Measurements from ENCODE around the gene UBE2J2.
"Not testable (repeated sequence)": the region's sequence is repeated elsewhere in the genome, so short reads cannot be mapped to it uniquely, and the experiment has no call there.

UBE2J2 gene

GRCh38 chr1:1318777-1319645 is 45.4 kb upstream of the UBE2J2 start:
- TF ChIP-seq, protein P1, sequence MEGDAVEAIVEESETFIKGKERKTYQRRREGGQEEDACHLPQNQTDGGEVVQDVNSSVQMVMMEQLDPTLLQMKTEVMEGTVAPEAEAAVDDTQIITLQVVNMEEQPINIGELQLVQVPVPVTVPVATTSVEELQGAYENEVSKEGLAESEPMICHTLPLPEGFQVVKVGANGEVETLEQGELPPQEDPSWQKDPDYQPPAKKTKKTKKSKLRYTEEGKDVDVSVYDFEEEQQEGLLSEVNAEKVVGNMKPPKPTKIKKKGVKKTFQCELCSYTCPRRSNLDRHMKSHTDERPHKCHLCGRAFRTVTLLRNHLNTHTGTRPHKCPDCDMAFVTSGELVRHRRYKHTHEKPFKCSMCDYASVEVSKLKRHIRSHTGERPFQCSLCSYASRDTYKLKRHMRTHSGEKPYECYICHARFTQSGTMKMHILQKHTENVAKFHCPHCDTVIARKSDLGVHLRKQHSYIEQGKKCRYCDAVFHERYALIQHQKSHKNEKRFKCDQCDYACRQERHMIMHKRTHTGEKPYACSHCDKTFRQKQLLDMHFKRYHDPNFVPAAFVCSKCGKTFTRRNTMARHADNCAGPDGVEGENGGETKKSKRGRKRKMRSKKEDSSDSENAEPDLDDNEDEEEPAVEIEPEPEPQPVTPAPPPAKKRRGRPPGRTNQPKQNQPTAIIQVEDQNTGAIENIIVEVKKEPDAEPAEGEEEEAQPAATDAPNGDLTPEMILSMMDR (IDR thresholded peaks at IDR 0.05; ENCODE audit: extremely low read depth, insufficient read depth, missing control alignments): no peak
- in situ Hi-C loops (cut with MboI; ENCODE audit: low pct_unique_long_range_greater_than_20kb, low sequenced_read_pairs, unreplicated experiment): no loop called here
- DNase-seq (ENCODE audit: low spot score): no peak

DNA sequence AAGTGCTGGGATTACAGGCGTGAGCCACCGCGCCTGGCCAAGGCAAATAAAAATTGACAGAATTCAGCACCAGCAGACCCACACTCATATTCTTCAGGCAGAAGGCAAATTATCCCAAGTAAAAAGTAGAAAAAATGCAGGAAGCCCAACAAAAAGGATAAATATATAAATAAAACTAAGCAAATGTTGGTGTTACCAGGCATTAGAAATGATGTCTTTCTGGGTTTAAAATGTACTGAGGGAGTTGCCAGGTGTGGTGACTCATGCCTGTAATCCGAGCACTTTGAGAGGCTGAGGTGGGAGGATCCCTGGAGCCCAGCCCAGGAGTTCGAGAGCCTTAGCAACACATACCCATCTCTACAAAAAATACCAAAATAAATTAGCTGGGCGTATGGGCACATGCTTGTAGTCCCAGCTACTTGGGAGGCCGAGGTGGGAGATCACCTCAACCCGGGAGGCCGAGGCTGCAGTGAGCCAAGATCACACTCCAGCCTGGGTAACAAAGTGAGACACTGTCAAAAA is 44.5 kb upstream of the UBE2J2 start:
- TF ChIP-seq, protein P1 (IDR thresholded peaks at IDR 0.05; ENCODE audit: extremely low read depth, insufficient read depth, missing control alignments): no peak
- in situ Hi-C loops (cut with MboI; ENCODE audit: low pct_unique_long_range_greater_than_20kb, low sequenced_read_pairs, unreplicated experiment): no loop called here
- DNase-seq (ENCODE audit: low spot score): no peak

- TF ChIP-seq, protein P1 (IDR thresholded peaks at IDR 0.05; ENCODE audit: extremely low read depth, insufficient read depth, missing control alignments): no peak
- in situ Hi-C loops (cut with MboI; ENCODE audit: low pct_unique_long_range_greater_than_20kb, low sequenced_read_pairs, unreplicated experiment): no loop called here
These were observed 43.8 kb upstream of the UBE2J2 start for GRCh38 chr1:1317420-1317819.

GRCh38 chr1:1316199-1316598 is 42.5 kb upstream of the UBE2J2 start:
- in situ Hi-C loops (cut with MboI; ENCODE audit: low pct_unique_long_range_greater_than_20kb, low sequenced_read_pairs, unreplicated experiment); DNase-seq (ENCODE audit: low spot score): not testable (repeated sequence)

More at GRCh38 chr1:1317420-1317819, 43.8 kb upstream of the UBE2J2 start:
- DNase-seq (ENCODE audit: low spot score): no peak

- no peak for DNase-seq (ENCODE audit: low spot score)
- TF ChIP-seq, protein P1 (IDR thresholded peaks at IDR 0.05; ENCODE audit: extremely low read depth, insufficient read depth, missing control alignments): no peak
- in situ Hi-C loops (cut with MboI; ENCODE audit: low pct_unique_long_range_greater_than_20kb, low sequenced_read_pairs, unreplicated experiment): no loop called here
These were observed 41.8 kb upstream of the UBE2J2 start for GRCh38 chr1:1315435-1315954.

DNA sequence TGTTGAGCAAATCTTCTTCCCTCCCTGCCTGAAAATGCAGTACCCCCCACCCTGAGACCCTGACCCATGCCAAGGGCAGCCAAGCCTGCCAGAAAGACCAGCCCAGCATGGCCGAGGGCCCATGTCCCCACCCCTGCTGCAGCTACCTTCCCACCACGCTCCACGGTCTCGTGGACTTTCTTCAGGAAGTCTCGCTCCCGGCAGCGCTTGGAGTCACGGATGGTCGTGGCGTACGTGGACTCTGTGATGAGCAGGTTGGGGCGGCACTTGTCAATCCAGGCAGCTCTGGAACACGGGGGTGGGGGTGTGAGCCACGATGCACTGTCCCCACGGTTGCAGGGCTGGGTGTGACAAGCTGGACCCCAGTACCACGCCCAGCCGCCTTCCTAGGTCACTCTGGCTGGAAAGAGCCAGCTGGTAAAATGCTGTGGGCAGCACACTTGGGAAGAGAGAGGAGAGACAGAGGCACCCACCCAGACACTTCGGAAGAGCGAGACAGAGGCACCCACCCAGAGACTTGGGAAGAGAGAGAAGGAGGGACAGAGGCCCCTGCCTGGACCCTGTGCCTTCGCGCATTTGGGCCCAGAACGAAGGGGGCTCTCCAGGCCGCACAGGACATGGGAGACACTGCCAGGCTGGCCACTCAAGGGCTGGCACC is 41.2 kb upstream of the UBE2J2 start:
- in situ Hi-C loops (cut with MboI; ENCODE audit: low pct_unique_long_range_greater_than_20kb, low sequenced_read_pairs, unreplicated experiment): no loop called here
- TF ChIP-seq, protein P1 (IDR thresholded peaks at IDR 0.05; ENCODE audit: extremely low read depth, insufficient read depth, missing control alignments): no peak
- no peak for DNase-seq (ENCODE audit: low spot score)

- in situ Hi-C loops (cut with MboI; ENCODE audit: low pct_unique_long_range_greater_than_20kb, low sequenced_read_pairs, unreplicated experiment): no loop called here
- TF ChIP-seq, protein P1 (IDR thresholded peaks at IDR 0.05; ENCODE audit: extremely low read depth, insufficient read depth, missing control alignments): no peak
- no peak for DNase-seq (ENCODE audit: low spot score)
These were observed 40.6 kb upstream of the UBE2J2 start for GRCh38 chr1:1314237-1314586.
